ENCODE measurements around the gene RGL4.

DNA sequence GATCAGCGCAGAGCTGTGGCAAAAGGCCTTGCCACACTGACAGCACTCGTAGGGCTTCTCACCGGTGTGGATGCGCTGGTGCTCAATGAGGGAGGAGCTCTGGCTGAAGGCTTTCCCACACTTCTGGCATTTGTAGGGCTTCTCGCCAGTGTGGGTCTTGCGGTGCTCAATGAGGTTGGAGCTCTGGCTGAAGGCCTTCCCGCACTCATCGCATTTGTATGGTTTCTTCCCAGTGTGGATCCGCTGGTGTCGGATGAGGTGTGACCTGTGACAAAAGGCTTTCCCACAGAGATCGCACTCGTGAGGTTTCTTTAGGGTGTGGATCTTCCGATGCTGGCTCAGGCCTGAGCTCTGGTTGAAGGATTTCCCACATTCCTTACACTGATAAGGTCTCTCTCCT is 53.2 kb downstream of the RGL4 start:
- TF ChIP-seq CTCF (IDR thresholded peaks at IDR 0.05 in 4 of 5, conservative IDR thresholded peaks at IDR 0.05 in 1 of 5) (no peak), POLR2A (IDR thresholded peaks at IDR 0.05) (no peak)
